GM23338 (cell line): ENCODE data around the gene UBR2.

Source experiments
- EZH2 ChIP-seq: fragments of 200-600 bp; sonication (generic); IDR thresholded peaks from one replicate; pipeline ENCODE4 v1.8.0; 2017; ENCODE audit warnings: antibody characterized with exemption, mild to moderate bottlenecking, low read depth; ENCODE audit not compliant: unreplicated experiment
- EZH2phosphoT487 ChIP-seq: fragments of 200-600 bp; sonication (generic); IDR thresholded peaks from one replicate; pipeline ENCODE4 v1.8.1; 2018; ENCODE audit warnings: antibody characterized with exemption; ENCODE audit not compliant: unreplicated experiment

GRCh38 chr6:42652024-42652746 lies 88.4 kb downstream of the UBR2 start:
- TF ChIP-seq EZH2phosphoT487 = no peak
- TF ChIP-seq EZH2 = no peak
